Type B pancreatic cell (in vitro differentiated cells): ENCODE data around the gene YWHAQ. TPM values are rescaled to one million over a fixed set of nuclear protein-coding genes. Genes with fewer than 3 reads are reported as not detected.

Source experiments
- DNase-seq: peaks from one replicate; pipeline ENCODE4 v3.0.0; 2021; ENCODE audit warnings: mixed read lengths; ENCODE audit not compliant: unreplicated experiment; ENCODE audit errors: extremely low spot score
- H3K27ac Mint-ChIP-seq: 2 replicates; pipeline ENCODE4 v1.8.0; 2021; ENCODE audit warnings: mild to moderate bottlenecking, mixed read lengths
- H3K27me3 Mint-ChIP-seq: 2 replicates; pipeline ENCODE4 v1.8.0; 2021; ENCODE audit warnings: mixed read lengths
- H3K36me3 Mint-ChIP-seq: 2 replicates; pipeline ENCODE4 v1.8.0; 2021; ENCODE audit warnings: mixed read lengths
- H3K4me1 Mint-ChIP-seq: one replicate; pipeline ENCODE4 v1.8.0; 2021; ENCODE audit warnings: mixed read lengths; ENCODE audit not compliant: unreplicated experiment
- H3K4me3 Mint-ChIP-seq: 2 replicates; pipeline ENCODE4 v1.8.0; 2021; ENCODE audit warnings: mild to moderate bottlenecking, mixed read lengths
- H3K9me3 Mint-ChIP-seq: 2 replicates; pipeline ENCODE4 v1.8.0; 2021; ENCODE audit warnings: mixed read lengths
- total RNA-seq: library from RNA; stranded (reverse); gene quantifications from 2 replicates; pipeline ENCODE4 v1.2.1, GENCODE V29; 2021; ENCODE audit warnings: low replicate concordance
- TF ChIP-seq, protein P1 (sequence below): fragments of 200-600 bp; sonication (generic); conservative IDR thresholded peaks from 2 replicates; pipeline ENCODE4 v1.5.0; 2021; ENCODE audit warnings: antibody characterized with exemption, mild to moderate bottlenecking

The YWHAQ gene
- total RNA-seq, 1 donor from 2014 or later, result 354 TPM

DNA sequence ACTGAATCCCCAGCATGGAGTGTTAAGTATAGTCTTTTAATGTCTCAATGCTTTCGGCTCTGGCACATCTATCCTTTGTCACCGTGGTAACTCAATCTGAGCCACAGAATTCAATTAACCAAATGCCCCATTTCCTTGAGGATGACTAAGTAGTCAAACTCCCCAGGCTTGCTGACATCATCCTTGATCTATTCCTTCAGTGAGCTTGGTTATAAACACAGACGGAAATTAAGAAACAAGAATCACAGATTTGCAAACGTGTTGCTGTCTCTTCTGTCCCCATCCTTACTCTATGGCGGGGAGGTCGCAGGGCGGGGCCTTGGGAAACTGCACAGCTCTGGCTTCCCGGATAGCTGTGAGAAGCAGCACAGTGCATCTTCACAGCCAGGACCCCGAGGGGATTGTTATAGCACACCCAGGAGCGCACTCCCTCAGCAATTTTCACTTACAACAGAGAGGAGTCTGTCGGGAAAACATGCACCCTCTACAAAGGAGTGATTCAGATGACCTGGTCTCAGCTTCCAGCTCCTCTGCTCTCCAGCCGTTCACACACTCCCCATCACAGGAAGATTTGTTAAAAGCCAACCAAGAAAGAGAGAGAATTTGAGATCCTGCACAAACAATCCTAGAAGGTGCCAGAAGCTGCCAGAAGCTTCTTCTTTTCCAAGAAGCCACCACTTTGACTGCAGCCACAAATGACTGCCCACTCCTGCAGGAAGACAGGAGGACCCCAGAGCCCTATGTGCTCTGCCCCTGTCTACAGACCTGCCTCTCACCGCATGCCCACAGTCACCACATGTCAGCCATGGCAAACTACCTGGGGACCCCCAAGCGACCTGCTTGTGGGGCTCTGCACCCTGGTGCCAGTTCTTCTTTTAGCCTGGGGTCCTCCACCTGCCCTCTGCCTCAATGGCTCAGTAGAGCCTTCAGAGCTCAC is 44.9 kb upstream of the YWHAQ start:
- peaks cover 12% of the 10 kb centered on the region for H3K4me1 Mint-ChIP-seq
- TF ChIP-seq, protein P1, sequence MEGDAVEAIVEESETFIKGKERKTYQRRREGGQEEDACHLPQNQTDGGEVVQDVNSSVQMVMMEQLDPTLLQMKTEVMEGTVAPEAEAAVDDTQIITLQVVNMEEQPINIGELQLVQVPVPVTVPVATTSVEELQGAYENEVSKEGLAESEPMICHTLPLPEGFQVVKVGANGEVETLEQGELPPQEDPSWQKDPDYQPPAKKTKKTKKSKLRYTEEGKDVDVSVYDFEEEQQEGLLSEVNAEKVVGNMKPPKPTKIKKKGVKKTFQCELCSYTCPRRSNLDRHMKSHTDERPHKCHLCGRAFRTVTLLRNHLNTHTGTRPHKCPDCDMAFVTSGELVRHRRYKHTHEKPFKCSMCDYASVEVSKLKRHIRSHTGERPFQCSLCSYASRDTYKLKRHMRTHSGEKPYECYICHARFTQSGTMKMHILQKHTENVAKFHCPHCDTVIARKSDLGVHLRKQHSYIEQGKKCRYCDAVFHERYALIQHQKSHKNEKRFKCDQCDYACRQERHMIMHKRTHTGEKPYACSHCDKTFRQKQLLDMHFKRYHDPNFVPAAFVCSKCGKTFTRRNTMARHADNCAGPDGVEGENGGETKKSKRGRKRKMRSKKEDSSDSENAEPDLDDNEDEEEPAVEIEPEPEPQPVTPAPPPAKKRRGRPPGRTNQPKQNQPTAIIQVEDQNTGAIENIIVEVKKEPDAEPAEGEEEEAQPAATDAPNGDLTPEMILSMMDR, result no peak
- peak overlapping the region; percentile 40 for H3K27ac Mint-ChIP-seq
- H3K36me3 Mint-ChIP-seq, result no peaks in the 10 kb centered on the region
- no peaks in the 10 kb centered on the region for H3K9me3 Mint-ChIP-seq
- H3K27me3 Mint-ChIP-seq, result peaks cover 9% of the 10 kb centered on the region
- DNase-seq, result no peak
- H3K4me3 Mint-ChIP-seq, result peak overlapping the region; percentile 9

DNA sequence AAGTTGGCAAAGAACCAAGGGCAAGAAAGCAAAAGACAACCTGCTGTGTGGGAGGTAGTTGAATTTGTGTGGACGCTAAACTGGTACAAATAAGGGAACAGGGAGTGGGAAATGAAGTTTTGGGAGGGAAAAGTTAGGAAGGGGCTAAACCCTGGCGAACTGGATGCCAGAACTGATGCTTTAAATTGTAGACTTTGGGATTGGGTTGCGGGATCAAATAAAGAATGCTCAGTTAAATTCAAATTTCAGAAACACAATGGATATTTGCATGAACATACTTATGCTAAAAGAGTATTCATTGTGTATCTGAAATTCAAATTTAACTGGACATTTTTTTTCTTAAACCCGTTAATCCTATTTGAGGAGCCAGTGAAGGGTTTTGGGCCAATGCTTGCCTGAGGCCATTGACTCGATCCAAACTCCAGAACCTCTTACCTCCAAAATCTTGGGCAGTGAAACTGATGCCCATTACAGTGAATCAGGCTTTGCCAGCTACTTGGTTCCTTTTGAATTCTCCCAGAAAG is 44.2 kb upstream of the YWHAQ start:
- Mint-ChIP-seq H3K27ac (no peak overlapping the region), H3K4me3 (no peak overlapping the region), H3K27me3 (peaks cover 9% of the 10 kb centered on the region), H3K4me1 (peaks cover 12% of the 10 kb centered on the region), H3K36me3 (no peaks in the 10 kb centered on the region), H3K9me3 (no peaks in the 10 kb centered on the region)
- no peak for DNase-seq
- TF ChIP-seq, protein P1, result no peak

DNA sequence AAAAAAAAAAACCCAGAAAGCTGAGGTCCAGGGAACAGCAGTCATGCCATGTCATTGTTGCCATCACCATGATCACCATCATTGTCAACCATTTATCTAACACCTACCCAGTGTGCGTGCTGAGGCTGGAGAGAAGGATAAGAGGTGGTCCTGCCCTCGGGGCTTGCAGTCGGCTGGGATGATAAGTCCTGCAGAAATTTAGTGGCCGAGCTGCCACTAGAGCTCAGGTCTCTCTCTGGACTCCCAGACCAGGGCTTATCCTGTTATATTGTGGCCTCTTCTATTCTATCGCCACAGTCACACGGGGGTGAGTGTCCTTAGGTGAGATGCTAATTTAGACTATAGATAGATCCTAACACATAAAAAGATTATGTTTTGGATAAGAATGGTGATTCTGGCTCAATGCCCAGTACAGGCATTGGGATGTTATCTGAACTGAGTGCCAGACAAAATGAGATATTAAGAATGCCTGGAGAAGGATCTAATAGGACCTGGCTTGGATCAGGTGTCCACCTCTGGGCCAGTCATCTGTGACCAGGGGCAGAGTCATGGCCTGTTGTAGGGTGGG is 43.2 kb upstream of the YWHAQ start:
- DNase-seq, result no peak
- Mint-ChIP-seq H3K36me3 (no peaks in the 10 kb centered on the region), H3K9me3 (no peaks in the 10 kb centered on the region), H3K27ac (no peak overlapping the region), H3K27me3 (peaks cover 9% of the 10 kb centered on the region), H3K4me1 (peaks cover 12% of the 10 kb centered on the region), H3K4me3 (no peak overlapping the region)
- TF ChIP-seq, protein P1, result no peak

DNA sequence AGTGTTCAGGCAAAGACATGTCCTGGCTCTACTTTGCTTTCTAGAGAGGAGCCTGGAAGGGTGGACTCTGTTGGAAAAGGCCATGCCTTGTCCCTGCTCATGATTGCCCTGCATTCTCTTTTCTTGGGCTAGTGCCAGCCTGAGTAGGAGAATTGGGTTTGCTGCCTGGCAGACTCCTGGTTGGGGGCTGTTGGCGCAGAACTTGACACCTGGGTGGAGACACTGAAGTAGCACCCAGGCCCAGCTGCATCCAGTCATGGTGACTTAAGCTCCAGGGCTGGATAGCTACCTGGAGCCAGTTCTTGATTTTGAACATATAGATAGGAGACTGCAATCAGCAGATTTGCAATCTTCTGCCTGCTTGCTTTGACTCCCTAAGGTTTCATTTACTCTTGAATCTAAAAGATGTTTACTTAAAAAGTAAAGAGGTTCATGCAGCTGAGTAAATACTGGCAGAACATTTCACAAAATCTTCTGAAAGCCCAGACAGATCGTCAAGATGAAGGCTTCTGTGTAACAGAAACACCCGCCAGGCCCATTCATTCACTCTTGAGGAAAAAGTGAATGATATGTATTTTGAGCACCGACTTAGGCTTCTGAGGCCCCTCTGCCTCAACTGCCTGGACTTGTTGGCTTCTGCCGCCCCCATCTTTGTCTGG is 38.0 kb upstream of the YWHAQ start:
- Mint-ChIP-seq H3K36me3 (no peaks in the 10 kb centered on the region), H3K4me3 (no peak overlapping the region), H3K27ac (no peak overlapping the region), H3K9me3 (no peaks in the 10 kb centered on the region), H3K27me3 (peaks cover 8% of the 10 kb centered on the region), H3K4me1 (no peaks in the 10 kb centered on the region)
- TF ChIP-seq, protein P1, result no peak
- no peak for DNase-seq

DNA sequence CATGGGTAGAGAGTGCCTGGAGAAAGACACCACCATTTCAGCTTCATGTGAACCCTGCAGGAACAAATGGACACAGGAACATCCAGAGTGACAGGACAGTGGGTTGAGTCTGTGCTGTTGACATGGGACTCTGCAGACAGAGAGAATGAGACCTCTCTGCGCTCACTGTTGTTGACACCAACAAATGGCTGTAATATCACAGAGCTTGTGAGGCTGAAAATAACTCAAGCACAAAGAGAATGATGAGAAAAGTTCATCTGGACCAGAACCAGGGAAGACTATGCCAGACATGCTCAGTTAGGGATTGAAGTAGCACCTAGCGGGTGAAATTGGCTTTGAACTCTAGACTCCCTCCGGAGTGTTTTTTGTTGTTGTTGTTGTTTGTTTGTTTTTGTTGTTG is 37.0 kb upstream of the YWHAQ start:
- Mint-ChIP-seq H3K27me3 (peaks cover 12% of the 10 kb centered on the region), H3K27ac (no peak overlapping the region), H3K4me3 (no peak overlapping the region), H3K9me3 (no peaks in the 10 kb centered on the region), H3K4me1 (no peaks in the 10 kb centered on the region), H3K36me3 (no peaks in the 10 kb centered on the region)
- DNase-seq, result no peak
- TF ChIP-seq, protein P1, result no peak
